Effector CD4-positive, alpha-beta T cell (primary cell): ENCODE measurements around the gene MRPL9.
A peak's percentile ranks its signal among the peaks of the same experiment; 100 is the strongest.

Source experiments
- DNase-seq: peaks from one replicate; pipeline ENCODE4 v3.0.0-alpha.2; 2020
- total RNA-seq: gene quantifications from one replicate; lab custom pipeline; 2026; lab: John Stamatoyannopoulos, UW

The MRPL9 gene
- total RNA-seq = 41.8 reads per million, percentile 64 among the genes with 10 or more reads in this experiment

- DNase-seq = peak; percentile 75
Measured at GRCh38 chr1:151762941-151763921, at the start of gene MRPL9. Gene MRPL9 (minus strand): TSS chr1:151763496. CDS start chr1:151763479, 17 bp downstream.

- no peak for DNase-seq
Measured at GRCh38 chr1:151811181-151811580, 47.9 kb upstream of the MRPL9 start.

- no peak for DNase-seq
Measured at GRCh38 chr1:151809985-151810556, 46.8 kb upstream of the MRPL9 start.

- no peak for DNase-seq
Measured at GRCh38 chr1:151809290-151809984, 46.1 kb upstream of the MRPL9 start.

DNA sequence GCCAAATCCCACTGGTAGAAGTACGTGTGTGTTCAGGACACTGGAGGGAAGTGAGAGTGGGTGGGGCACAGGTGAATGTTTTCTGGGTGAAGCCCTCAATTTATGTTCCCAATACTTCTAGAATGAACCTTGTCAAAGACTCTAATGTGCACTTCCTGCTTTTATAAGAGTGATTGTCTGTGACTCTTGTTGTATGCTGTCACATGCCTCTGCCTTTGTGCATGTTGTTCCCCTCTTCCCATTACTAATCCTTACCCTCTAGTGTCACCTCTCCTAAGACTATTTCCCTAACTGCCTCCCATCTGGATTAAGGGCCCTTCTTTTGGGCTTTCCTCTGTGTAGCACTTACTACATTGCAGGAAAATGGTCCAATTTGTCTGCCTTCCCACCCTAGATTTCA, 44.5 kb upstream of the MRPL9 start:
- DNase-seq = no peak

DNA sequence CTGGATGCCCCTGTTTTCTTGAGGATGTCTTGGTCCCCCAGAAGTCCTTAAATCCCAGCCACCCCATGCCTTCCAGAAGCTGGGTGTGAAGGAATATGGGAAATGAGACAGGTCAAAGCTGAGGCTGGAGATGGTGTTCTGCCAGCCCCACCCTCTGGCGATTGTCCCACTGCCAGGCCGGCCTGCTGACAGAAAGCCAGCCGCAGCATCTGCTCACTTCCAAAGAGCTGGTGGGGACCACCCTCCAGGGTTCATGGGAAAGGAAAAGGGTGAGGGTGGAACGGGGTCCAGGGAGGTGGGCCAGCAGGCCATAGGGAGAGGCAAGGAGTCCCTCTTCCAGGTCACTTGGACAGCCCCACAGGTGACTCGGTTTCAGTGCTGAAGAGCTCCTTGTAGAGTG, 43.8 kb upstream of the MRPL9 start:
- DNase-seq = no peak

DNA sequence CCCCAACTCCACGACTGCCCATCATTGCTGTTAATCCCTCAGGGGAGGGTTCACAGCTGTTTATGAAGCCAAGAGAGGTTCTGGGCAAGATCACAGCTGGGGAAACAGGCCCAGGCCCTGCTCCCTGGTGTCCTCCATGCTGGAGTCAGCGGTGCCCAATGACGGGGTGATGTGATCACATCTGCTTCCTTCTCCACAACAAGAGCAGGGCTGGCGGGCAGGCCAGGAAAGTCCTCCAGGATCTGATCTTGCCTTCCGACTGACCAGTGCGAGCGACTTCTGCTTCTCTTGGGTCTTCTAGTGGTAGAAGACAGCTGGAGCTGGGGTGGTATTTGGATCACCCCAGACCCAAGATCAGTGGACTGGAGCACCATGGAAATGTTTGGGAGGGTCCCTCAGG, 42.9 kb upstream of the MRPL9 start:
- DNase-seq = no peak

GRCh38 chr1:151805066-151805820, 41.9 kb upstream of the MRPL9 start, which contains the start of gene LINGO4:
Gene LINGO4 (minus strand): TSS chr1:151805419. CDS start chr1:151802704, 2,715 bp downstream.
- no peak for DNase-seq

- DNase-seq = no peak
Measured at GRCh38 chr1:151803915-151804314, 40.6 kb upstream of the MRPL9 start.

- no peak for DNase-seq
Measured at GRCh38 chr1:151803164-151803563, 39.9 kb upstream of the MRPL9 start.

DNA sequence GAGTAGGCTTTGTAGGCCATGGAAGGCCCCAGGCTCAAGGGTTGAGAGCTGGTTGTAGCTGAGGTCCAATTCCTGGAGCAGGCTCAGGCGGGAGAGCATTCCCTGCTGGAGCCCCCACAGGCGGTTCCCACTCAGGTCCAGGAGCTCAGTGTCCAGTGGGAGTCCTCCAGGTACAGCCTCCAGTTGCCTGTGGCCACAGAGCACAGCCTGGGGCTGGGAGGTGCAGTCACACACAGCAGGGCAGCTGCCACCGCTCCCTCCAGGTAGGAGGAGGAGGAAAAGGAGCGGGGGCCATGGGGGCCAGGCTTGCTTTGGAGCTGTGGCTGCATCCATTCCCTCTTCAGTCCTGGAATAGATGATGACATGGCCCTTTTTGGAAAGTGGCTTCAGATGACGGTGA, 39.1 kb upstream of the MRPL9 start:
- no peak for DNase-seq

- DNase-seq = no peak
Measured at GRCh38 chr1:151801846-151802245, 38.5 kb upstream of the MRPL9 start.

DNA sequence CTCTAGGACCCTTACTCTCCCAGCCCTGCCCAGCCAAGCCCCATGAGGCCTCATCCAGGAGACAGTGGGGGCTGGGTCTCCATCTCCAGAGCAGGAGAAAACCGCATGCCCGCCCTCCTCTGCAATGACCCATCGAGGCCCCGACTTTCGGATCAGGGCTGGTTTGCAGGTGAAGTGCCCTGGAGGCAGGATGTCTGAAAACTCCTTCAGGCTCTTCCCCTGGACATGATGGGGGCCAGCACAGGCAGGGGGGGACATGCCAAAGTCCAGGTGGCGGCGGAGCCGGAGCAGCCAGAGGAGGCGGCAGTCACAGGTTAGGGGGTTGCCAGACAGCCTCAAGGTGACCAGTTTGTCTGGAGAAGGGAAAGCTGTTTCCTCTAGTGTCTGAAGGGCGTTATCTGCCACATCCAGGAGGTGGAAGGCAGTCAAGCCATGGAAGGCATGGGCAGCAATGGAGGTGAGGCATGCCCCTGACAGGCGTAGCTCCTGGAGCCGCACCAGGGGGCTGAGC, 38.1 kb upstream of the MRPL9 start:
- no peak for DNase-seq

DNA sequence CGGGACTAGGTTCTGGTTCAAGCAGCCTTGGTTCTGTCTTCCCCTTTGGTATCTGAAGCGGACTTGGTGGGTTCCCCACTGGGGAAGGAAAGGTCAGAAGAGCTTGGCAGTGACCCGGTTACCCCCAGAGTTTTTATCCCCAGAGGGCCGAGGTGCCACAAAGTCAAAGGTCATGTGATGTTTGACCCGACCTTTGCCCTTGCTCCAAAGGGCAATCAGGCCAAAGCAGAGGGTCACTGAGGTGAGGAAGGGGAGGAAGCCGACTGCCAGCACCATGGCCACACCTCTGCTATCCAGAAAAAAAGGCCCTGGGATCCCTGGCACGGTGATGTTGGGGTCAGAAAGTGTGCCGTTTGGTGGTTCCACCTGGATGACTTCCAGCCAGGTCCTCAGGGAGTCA, 37.5 kb upstream of the MRPL9 start:
- DNase-seq = no peak

- DNase-seq = no peak
Measured at GRCh38 chr1:151799179-151800022, 36.1 kb upstream of the MRPL9 start.

- no peak for DNase-seq
Measured at GRCh38 chr1:151798571-151798970, 35.3 kb upstream of the MRPL9 start.

GRCh38 chr1:151790940-151791651, 27.8 kb upstream of the MRPL9 start:
- DNase-seq = no peak

GRCh38 chr1:151790071-151790939, 27.0 kb upstream of the MRPL9 start, which contains the start of gene TDRKH:
Gene TDRKH (minus strand): TSS chr1:151790500. CDS start chr1:151783022, 7,478 bp downstream.
- DNase-seq = peak; percentile 97

DNA sequence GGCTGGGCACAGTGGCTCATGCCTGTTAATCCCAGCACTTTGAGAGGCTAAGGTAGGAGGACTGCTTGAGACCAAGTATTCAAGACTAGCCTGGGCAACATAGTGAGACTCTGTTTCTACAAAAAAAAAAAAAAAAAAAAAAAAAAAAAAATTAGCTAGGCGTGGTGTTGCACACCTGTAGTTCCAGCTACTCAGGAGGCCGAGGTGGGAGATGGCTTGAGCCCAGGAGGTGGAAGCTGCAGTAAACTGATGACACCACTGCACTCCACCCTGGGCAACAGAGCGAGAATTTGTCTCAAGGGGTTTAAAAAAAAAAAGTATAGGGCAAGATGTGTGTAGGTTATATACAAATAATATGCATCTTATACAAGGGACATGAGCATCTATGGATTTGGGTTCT, 24.4 kb upstream of the MRPL9 start:
- DNase-seq = no peak
